ENCODE measurements around the gene SPRR2E.
"Not testable (repeated sequence)": the region's sequence is repeated elsewhere in the genome, so short reads cannot be mapped to it uniquely, and the experiment has no call there.

SPRR2E gene

DNA sequence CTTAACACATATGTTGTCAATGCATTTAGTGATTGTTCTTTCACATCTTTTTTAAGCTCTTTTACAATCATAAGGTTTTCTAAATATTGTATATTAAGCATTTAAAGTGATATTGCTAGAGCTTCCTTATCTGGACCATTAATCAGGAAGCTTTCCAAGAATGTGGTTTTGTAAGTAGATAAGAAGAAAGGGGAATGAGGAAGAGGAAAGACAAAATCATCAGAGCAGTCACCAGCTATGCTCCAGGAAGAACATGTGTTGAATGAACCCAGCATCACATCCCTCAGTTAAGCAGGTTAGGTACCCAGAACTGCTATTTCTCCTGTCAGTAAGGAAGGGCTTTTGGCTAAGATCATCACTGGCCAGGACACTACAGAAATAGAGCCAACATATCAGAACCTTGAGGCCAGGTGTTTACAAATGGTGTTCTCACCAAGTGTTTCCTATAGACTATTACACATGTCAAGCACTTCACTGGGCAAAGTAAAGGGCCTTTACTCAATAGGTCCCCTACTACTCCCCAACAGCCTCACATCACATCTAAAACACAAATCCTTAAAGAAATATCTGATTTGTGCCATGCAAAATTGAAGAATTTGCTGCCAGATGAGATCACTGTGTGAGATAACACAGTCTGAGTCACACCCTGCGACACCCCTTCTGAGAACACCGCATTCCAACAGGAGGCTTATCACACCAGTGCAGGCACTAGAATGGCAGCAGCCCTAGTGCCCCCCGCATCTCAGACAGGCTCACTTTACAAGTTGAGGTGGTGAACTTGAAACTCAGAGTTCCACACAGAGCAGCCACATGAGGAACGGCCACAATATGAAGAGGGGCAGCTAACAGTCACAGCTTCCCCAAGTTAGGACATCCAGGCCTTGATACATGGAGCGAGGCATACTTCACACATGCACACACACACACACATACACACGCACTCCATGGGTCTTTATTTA is 35.2 kb downstream of the SPRR2E start:
- DNase-seq, result no peak

- no peak for DNase-seq
Measured at GRCh38 chr1:153058154-153058553, 36.2 kb downstream of the SPRR2E start.

GRCh38 chr1:153057375-153057774 is 37.0 kb downstream of the SPRR2E start, which contains the start of gene SPRR2A:
Gene SPRR2A, minus strand, starts transcription at chr1:153057512. Its CDS starts 777 bp downstream, at chr1:153056735.
- no peak for DNase-seq

DNA sequence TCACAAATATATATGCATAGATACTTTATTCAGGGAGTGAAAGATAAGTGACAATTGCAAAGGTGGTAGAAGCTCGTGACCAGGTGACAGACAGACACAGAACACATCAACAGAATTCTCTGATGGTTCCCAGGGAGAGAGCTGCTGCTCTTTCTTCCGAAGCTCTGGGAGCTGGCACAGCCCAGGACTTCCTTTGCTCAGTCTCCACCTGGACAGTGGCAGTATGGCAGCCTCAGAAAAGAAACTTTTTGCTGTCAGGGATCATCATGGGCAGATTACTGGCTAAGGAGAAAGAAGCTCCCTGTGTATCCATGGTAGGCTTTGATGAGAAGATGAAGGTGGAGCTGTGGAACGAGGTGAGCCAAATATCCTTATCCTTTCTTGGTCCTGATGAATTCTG is 38.2 kb downstream of the SPRR2E start:
- not testable (repeated sequence) for DNase-seq

DNA sequence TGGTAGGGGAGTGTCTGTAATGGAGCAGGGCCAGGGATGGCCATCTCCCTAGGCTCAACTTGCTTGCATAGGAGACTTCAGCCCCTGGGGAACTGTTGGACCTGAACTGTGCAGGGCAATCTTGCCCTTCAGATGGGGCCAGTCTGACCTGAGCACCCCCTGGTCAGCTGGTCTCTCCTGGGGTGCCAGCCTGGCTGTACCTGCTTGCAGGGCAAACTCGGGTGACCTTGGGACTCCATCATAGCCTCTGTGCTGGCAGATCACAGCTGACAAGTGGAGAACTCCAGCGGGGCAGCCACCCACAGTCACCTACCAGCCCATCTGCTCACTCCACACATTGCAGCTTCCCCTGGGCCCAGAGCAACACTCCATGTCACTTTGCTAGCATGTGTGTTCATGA is 45.1 kb downstream of the SPRR2E start:
- no peak for DNase-seq
